ENCODE results near the gene ABCC4. TPM values are rescaled to one million over a fixed set of nuclear protein-coding genes. Genes with fewer than 3 reads are reported as not detected.

Gene ABCC4
- total RNA-seq, 1 donor from 2014 or later, result 2.5 TPM

DNA sequence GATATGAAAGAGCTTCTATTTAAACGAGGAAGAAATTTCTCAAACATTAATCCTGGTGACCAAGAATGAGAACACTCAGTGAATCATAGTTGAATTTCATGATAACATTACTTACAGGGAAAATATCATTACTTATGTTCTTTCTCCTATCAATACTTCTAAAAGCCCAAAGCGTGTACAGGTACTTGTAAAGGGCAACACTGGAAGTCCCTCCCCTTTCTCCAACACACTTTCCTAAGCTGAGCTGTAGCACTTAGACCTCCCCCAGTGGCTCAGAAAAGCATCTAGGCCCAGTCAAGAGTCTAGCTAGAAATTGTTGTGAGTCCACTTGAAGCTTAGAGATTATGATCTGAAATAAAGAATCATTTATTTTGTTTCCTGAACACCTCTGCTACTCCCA, 150.7 kb downstream of the ABCC4 start:
- intact Hi-C loops (cut with DNase I), result no loop called here
- DNase-seq (no peak), ATAC-seq (ENCODE audit: poor library complexity) (no peak)

DNA sequence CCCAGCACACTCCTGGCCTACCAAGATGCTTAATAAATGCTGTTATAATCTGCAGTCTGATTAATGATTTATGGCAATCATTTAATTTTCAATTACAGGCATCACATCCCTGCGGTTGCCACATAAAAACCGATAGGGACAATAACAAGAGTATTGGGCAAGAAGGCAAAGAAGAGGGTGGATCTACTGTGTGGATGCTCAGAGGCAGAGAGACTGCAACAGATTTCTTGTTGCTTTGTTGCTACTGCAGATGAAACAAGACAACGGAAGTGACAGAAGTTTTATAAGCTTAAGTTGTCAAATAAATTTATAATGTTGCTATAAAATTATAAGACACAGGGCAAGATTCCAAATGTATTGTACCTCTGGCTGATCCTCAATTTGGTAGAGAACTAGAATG, 154.8 kb downstream of the ABCC4 start:
- no peak for DNase-seq
- intact Hi-C loops (cut with DNase I), result no loop called here
- ATAC-seq (ENCODE audit: poor library complexity), result no peak

DNA sequence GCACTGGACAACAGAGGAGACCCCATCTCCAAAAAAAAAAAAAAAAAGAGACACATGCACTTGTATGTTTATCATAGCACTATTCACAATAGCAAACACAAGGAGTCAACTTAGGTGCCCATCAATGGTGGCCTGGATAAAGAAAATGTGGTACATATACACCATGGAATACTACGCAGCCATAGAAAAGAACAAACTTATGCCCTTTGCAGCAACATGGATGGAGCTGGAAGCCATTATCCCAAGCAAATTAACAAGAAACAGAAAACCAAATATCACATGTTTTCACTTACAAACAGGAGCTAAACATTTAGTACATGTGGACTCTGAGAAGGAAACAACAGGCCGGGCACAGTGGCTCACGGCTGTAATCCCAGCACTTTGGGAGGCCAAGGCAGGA, 155.7 kb downstream of the ABCC4 start:
- no peak for ATAC-seq (ENCODE audit: poor library complexity)
- DNase-seq, result no peak
- intact Hi-C loops (cut with DNase I), result no loop called here

DNA sequence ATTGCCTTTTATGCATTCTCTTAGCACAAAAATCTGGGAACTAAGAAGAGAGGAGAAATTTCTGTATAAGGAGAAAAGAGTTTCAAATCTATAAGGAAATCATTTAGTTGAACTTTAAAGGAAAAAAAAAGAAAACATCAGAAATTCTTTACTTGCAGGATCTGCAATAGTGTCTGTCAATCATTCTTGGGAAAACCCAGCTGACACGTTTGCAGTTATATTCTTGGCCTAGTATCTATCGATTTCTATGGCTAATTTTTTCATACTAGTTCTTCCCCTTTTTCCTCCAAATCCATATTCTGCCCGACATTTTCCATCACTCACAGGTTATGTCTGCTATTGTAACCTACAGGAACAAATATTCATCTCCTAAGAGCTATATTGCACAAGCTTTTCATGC, 160.7 kb downstream of the ABCC4 start:
- intact Hi-C loops (cut with DNase I), result no loop called here
- DNase-seq, result no peak
- no peak for ATAC-seq (ENCODE audit: poor library complexity)

DNA sequence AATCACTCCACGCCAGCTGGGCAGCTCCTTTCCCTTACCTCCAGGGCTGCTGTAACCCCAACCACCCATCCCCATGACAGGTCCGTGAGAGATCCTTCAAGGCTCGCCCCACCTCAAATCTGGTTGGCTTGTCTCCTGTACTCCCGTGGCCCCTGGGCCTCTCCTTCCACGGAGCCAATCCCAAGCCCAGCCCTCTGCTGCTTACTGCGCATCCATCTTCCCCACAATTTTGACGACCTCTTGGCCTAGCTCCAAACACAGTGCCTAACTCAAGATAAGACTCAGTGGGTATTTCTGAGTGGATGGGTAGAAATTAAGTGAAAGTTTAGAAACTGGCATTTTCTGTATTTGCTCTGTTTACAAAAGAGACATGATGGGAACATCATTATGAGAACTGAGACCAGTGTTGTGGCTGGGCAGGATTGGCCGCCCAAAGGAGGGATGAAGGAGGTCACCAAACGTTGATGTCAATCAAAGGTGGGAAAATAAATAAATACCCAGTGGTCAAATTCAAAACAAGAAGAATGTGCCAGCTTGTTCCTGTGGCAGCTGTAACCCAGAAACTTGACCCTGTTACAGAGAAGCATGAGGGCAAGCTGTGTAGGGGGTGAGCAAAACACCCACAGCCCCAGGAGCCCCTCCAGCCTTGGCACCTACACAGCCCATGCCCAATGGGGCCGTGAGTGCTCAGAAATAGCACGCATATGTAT, 162.2 kb downstream of the ABCC4 start:
- ATAC-seq (ENCODE audit: poor library complexity), result no peak
- no peak for DNase-seq

DNA sequence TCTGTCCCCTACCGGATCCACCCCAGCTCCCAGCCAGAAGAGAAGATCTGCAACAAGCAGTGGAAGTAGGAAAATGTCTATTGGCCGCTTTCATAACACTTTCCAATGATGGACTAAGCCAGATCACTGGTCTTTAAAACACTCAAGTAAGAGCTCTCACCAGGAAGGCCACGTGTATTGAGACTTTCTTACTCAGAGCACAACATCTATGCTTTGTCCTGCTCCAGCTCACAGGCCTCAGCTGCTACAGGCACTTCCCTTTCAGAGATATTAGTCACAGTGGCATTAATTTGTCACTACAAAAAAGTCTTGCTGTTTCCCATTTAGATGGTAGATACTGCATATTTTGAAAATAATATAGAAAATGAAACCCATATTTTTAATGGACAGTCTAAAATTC, 164.2 kb downstream of the ABCC4 start:
- intact Hi-C loops (cut with DNase I), result no loop called here
- ATAC-seq (ENCODE audit: poor library complexity), result no peak
- DNase-seq, result no peak

More for the DNA sequence above, 162.2 kb downstream of the ABCC4 start:
- intact Hi-C loops (cut with DNase I), result no loop called here

DNA sequence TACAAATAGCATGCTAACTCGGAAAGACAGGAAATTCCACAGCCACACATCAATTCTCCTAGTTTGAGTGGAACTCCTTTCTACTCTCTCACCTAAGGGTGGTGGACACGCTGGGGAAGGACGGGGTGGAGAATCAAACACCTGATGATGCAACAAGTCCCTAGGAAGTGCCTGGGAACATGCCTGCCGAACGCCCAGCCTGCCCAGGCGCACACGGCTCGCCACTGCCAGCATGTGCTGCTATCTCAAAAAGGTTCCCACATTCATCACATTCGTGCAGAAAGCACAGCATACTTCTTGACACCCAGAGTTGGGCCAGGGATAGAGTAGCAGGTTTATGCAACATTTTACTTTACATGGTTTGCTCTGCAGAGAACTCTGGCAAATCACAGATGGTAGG, 164.6 kb downstream of the ABCC4 start:
- ATAC-seq (ENCODE audit: poor library complexity) (no peak), DNase-seq (no peak)
- intact Hi-C loops (cut with DNase I), result no loop called here

GRCh38 chr13:95133498-95133897, 167.8 kb downstream of the ABCC4 start:
- no peak for DNase-seq
- intact Hi-C loops (cut with DNase I), result no loop called here
- no peak for ATAC-seq (ENCODE audit: poor library complexity)

DNA sequence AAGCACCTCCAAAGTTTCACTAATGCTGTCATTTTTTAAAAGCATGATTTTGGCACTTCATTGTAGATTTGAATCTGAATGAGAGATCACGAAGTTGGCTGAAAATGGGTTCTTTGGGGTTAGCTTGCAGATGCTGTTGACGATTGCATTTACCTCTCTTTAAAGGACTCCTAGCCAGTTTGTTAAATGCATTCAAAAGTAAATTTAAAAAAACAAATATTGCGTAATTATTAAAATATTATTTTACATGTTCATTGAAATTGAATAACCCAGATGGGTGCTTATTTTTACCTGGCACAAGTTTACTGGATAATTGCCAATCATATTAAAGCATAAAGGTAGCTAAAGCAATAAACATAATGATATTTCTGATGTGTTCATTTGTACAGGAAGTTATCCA, 172.2 kb downstream of the ABCC4 start:
- ATAC-seq (ENCODE audit: poor library complexity) (no peak), DNase-seq (no peak)
- intact Hi-C loops (cut with DNase I), result no loop called here

GRCh38 chr13:95128045-95128643, 173.1 kb downstream of the ABCC4 start:
- no peak for ATAC-seq (ENCODE audit: poor library complexity)
- DNase-seq, result no peak
- intact Hi-C loops (cut with DNase I), result no loop called here

- DNase-seq, result no peak
- intact Hi-C loops (cut with DNase I), result no loop called here
- ATAC-seq (ENCODE audit: poor library complexity), result no peak
These were observed 176.3 kb downstream of the ABCC4 start for GRCh38 chr13:95124959-95125358.

DNA sequence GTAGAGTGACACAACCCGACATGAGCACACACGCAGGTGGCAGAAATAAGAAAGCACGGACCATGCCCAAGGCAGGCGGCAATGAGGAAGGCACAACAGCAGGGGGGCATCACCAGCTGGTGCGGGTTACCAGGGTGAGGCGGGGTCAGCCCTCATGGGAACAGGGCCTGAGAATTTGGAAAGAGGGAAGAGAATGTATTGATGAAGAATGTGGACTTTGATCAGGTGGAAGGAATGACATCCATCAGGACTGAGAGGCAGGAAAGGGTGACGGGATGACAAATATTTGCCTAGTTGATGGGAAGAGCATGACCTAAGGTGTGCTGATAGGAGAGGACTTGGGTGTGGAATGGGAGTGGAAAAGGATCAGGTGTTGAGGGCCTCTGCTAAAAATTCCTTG, 177.5 kb downstream of the ABCC4 start:
- ATAC-seq (ENCODE audit: poor library complexity) (no peak), DNase-seq (no peak)
- intact Hi-C loops (cut with DNase I), result no loop called here

DNA sequence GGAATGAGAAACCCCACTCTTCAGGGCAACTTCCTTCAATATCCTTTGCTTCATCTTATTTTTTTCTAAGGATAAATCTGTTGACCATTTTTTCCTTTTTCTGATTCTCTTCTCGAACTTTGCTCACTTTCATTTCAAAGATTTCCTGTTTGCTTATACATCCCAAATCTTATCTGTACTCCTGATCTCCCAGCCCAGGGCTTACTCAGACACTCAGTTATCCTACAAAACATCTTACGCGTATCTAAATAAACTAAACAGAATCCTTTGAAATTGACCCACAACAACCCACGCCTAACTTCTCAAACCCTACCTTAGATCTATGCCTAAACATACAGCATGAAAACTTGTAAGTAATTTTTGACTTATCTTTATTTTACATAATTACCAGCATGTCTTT, 179.2 kb downstream of the ABCC4 start:
- DNase-seq (no peak), ATAC-seq (ENCODE audit: poor library complexity) (no peak)
- intact Hi-C loops (cut with DNase I), result no loop called here

DNA sequence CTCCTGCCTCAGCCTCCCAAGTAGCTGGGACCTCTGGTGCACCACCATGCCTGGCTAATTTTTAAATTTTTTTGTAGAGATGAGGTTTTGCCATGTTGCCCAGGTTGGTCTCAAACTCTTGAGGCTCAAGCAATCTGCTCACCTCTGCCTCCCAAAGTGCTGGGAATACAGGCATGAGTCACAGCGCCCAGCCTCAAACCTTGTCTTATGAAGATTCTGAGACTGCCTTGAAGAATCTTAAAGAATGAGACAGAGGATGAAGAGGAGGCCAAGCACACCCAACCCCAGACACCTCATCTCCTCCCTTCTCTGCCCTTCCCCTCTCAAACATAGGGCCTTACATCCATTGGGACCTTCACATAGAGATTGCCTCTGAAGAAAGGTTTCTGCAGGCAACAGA, 179.7 kb downstream of the ABCC4 start:
- intact Hi-C loops (cut with DNase I), result no loop called here
- DNase-seq, result no peak
- ATAC-seq (ENCODE audit: poor library complexity), result no peak

DNA sequence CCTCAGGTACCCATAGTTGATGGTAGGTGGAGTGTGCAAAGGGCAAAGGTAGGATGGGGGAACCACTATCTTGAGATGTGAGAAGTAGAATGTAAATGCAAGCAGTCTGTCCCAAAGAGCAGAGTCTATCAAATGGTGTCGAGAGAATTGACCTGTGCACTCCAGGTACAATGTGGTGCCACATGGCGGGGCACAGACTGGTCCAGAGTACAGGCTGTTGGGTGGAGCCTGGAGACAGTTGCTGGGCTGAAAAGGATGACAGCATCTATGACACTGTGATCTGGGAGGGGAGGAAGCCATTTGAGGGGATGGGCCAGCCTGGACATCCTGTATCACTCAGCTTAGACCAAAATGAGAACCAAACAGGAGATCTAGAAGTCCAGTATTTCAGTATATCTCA, 180.6 kb downstream of the ABCC4 start:
- intact Hi-C loops (cut with DNase I), result no loop called here
- no peak for ATAC-seq (ENCODE audit: poor library complexity)
- DNase-seq, result no peak

DNA sequence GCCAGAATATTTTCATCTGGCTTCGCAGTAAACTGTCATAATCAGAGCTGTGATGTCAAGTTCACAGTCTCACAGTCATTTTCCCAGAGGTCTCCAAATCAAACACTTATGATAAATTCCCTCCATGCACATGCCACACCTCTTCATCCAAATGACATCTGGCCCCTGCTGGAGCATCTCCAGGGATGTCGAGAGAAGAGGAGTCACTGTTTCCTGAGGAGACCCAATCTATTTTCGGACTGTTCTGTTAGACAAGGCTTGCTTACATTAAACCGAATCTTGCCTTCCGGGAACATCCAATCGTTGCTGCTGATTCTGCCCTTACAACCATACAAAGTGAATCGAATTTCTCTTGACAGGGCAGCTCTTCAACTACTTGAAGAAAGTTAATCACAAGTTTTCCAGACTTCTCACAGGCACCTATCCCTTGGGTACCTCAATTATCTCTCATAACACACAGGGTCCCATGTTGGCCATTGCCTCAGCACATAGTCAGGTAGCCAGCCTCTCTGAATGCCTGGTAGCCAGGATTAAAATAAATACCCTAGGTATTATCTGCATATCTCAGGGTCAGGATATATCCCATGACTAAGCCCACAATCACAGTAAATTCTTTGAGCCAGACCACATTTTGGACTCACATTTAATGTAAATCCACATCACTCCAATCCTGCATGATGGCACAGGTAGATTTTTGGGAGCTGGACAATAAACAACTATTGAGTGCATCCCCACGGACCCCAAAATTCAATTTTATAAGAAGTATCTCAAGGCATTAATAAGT, 182.5 kb downstream of the ABCC4 start:
- intact Hi-C loops (cut with DNase I), result no loop called here
- ATAC-seq (ENCODE audit: poor library complexity), result no peak

GRCh38 chr13:95117092-95117491, 184.2 kb downstream of the ABCC4 start:
- no peak for ATAC-seq (ENCODE audit: poor library complexity)
- intact Hi-C loops (cut with DNase I), result no loop called here

More for the DNA sequence above, 182.5 kb downstream of the ABCC4 start:
- DNase-seq, result no peak

DNA sequence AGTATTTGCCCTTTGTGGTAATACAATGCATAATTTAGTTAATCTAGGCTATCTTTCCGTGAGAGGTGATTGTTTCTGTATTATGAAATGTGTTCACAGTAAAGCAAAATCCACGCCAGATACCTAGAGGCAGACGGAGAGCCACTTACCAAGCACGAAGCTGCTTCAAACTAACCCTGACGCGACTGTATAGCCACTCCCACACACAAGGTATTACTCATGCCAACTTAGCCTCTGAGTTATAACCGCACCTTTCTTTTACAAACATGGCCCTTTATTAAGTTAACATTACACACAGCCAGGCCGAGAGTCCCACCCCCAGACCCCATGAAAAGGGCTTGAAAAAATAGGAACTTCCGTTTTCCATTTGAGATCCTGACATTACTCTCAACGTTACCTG, 185.7 kb downstream of the ABCC4 start:
- DNase-seq (no peak), ATAC-seq (ENCODE audit: poor library complexity) (no peak)
- intact Hi-C loops (cut with DNase I), result no loop called here

More at GRCh38 chr13:95117092-95117491, 184.2 kb downstream of the ABCC4 start:
- DNase-seq, result no peak

DNA sequence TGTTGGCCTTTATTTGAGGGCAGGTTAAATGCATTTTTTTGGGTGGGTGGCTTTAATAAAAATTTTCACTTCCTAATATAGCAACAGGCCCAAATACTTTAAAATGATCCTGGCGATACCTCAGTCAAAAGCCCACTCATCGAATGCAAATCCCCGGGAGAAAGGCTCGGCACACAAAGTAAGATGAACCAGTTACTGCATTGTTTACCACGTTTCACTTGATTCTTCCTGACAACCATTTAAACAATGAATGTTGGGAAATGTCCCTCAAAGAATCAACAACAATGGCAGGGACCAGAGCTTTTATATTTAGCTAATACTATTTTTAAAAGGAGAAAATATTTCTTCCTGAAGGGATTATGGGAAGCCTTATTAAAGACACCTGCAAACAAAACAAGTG, 187.7 kb downstream of the ABCC4 start:
- ATAC-seq (ENCODE audit: poor library complexity), result no peak
- intact Hi-C loops (cut with DNase I), result no loop called here
- DNase-seq, result no peak

DNA sequence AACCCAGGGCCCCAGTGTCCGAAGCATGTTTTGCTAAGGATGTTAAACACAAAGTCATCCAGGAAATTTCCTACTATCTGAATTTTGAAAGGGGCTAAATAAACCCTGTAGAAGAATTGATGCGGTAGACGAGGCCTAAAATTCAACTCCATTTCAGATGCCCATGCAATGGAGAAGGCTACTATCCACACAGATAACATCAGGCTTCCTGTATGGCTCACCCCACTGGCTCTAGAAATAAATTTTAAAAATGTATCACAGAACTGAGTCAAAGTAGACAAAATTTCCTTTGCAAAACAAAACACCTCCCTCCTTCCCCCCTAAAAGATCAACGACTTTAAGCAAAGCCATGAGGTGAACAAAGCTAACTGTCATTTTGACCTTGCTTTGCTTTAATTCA, 188.4 kb downstream of the ABCC4 start:
- ATAC-seq (ENCODE audit: poor library complexity), result no peak
- DNase-seq, result no peak
- intact Hi-C loops (cut with DNase I), result no loop called here
